Measurements from ENCODE around the gene DCBLD1. TPM values are rescaled to one million over a fixed set of nuclear protein-coding genes. Genes with fewer than 3 reads are reported as not detected.
"Not testable (repeated sequence)": the region's sequence is repeated elsewhere in the genome, so short reads cannot be mapped to it uniquely, and the experiment has no call there.

DCBLD1 gene
- total RNA-seq, 1 donor: 27.4 TPM

GRCh38 chr6:117463762-117464665 is 18.5 kb upstream of the DCBLD1 start:
- peak; percentile 76 for DNase-seq (ENCODE audit: low read depth)
- no peak for TF ChIP-seq CTCF (IDR thresholded peaks at IDR 0.05; ENCODE audit: insufficient read depth, low read length)
- peak overlapping the region; percentile 15 for H3K4me3 ChIP-seq (ENCODE audit: low read depth, low read length)

GRCh38 chr6:117464700-117465099 is 17.8 kb upstream of the DCBLD1 start:
- TF ChIP-seq CTCF (IDR thresholded peaks at IDR 0.05; ENCODE audit: insufficient read depth, low read length): no peak
- DNase-seq (ENCODE audit: low read depth): no peak
- H3K4me3 ChIP-seq (ENCODE audit: low read depth, low read length): no peak overlapping the region

- no peak for TF ChIP-seq CTCF (IDR thresholded peaks at IDR 0.05; ENCODE audit: insufficient read depth, low read length)
- H3K4me3 ChIP-seq (ENCODE audit: low read depth, low read length): no peak overlapping the region
- no peak for DNase-seq (ENCODE audit: low read depth)
Measured at GRCh38 chr6:117465691-117466090, 16.8 kb upstream of the DCBLD1 start.

DNA sequence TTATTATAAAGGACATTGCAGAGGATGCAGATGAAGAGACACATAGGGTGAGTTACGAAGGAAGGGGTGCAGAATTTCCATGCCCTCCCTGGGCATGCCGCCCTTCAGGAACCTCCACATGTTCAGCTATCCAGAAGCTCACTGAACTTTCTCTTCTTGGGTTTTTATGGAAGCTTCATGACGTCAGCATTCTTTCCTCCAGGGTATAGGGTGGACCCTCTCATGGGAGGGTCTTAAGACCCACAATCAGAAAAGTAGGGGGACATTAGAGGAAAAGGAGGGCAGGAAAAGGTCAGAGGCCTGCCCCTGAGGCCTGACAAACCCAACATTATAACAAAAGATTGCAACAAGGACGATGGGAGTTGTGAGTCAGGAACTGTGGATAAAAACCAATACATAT is 14.6 kb upstream of the DCBLD1 start:
- DNase-seq (ENCODE audit: low read depth): no peak
- TF ChIP-seq CTCF (IDR thresholded peaks at IDR 0.05; ENCODE audit: insufficient read depth, low read length): no peak
- H3K4me3 ChIP-seq (ENCODE audit: low read depth, low read length): no peak overlapping the region

DNA sequence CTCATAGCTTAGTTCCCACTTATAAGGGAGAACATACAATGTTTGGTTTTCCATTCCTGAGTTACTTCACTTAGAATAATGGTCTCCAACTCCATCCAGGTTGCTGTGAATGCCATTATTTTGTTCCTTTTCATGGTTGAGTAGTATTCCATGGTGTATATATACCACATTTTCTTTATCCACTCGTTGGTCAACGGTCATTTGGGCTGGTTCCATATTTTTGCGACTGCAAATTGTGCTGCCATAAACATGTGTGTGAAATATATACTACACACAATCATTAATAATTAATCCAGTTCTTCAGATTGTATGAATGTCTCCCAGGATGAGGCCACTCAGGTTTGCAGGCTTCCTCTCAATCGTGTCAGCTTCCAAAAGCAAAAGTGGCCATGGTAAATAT is 13.9 kb upstream of the DCBLD1 start:
- H3K4me3 ChIP-seq (ENCODE audit: low read depth, low read length); DNase-seq (ENCODE audit: low read depth): not testable (repeated sequence)

DNA sequence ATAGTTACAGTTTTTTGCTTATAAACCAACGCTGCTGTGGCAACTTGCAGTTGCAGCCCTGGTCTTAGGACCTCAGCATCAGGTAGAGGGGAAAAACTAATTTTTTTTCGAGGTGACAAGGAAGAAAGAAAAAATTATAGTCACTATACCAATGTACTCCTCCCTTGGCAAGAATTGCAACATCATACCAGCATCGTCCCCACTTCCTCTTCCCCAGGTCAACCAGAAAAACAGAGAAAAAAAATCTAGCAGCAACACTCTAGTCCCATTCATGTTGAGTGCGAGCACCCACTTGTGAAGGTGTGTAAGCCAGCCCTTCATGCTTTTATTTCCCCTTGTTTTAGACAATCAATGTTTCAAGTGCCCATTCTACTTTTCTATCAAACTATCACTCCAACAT is 13.1 kb upstream of the DCBLD1 start:
- DNase-seq (ENCODE audit: low read depth): no peak
- no peak overlapping the region for H3K4me3 ChIP-seq (ENCODE audit: low read depth, low read length)
- no peak for TF ChIP-seq CTCF (IDR thresholded peaks at IDR 0.05; ENCODE audit: insufficient read depth, low read length)

DNA sequence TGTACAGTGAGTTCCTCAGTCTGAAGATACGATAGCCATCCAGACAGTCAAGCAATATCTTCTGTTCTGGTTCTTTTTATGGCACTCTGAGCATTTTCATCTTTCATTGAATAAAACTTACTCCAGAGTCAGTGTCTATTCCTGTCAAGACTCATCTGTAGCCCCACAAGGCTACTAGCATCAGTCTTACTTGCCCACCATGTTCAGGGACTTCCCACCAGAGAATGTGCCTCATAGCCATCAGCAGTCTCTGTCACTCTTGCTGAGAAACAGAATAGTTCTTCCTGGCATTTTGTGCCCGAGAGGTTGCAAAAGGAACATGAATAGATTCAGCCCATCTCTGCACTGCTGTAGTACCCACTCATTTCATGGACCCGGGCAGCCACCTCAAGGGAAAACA is 12.7 kb upstream of the DCBLD1 start:
- H3K4me3 ChIP-seq (ENCODE audit: low read depth, low read length): no peak overlapping the region
- TF ChIP-seq CTCF (IDR thresholded peaks at IDR 0.05; ENCODE audit: insufficient read depth, low read length): no peak
- no peak for DNase-seq (ENCODE audit: low read depth)
